SIG-M5 treated with dmso at 0.1 percent for 504 hours (cell line): Measurements from ENCODE around the gene SLC13A2.
A peak's percentile ranks its signal among the peaks of the same experiment; 100 is the strongest.

Source experiments
- DNase-seq: peaks from one replicate; lab custom pipeline; 2025; ENCODE audit not compliant: unreplicated experiment; lab: John Stamatoyannopoulos, UW

The SLC13A2 gene

DNA sequence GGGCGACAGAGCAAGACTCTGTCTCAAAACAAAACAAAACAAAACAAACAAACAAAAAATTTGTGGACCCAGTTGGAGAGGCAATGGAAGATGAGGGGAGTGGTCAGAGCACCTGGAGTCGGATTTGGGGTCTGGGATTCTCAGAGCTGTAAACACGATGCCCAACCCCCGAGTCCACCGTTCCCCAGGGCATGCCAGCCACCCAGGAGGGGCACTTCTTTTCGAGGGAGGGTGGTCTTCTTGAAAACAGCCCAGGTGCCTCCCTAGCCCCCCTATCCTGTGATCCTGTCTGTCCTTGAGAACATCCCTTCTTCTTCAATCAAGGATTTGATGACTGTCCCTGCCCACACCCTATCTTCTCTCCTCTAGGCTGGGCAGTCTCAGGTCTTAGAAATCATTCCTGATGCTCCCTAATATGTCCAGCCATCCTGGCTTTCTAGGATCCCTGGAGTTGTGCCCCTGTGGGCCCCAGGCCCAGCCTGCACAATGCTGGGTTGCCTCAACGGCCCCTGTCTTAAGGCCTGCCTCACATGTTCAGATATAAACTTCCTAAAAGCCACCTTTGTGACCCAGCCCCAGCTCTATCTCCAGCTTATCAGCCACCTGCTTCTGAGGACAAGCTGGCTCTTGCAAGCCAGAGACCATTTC, 3.1 kb upstream of the SLC13A2 start:
- DNase-seq = no peak

DNA sequence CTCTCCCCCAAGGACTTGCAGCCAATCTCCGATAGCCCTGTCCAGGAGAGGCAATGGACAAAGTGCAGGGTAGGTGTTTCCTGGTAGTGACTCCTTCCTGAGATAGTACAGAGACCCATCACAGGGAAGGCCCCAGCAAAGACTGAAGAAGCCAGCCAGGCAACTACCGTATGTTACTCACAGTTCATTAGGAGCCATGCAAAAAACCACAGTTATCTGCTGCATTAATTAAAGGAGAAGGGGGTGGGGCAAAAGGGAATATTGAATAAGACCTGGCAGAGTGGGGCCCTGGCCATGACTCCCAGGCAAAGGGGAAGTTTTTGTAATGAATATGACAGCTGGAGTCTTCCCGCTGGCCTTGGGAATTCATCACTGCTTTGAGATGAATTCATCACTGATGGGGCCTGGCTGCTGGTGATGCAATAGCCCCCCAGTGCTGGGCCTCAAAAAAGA, 2.5 kb upstream of the SLC13A2 start:
- no peak for DNase-seq

DNA sequence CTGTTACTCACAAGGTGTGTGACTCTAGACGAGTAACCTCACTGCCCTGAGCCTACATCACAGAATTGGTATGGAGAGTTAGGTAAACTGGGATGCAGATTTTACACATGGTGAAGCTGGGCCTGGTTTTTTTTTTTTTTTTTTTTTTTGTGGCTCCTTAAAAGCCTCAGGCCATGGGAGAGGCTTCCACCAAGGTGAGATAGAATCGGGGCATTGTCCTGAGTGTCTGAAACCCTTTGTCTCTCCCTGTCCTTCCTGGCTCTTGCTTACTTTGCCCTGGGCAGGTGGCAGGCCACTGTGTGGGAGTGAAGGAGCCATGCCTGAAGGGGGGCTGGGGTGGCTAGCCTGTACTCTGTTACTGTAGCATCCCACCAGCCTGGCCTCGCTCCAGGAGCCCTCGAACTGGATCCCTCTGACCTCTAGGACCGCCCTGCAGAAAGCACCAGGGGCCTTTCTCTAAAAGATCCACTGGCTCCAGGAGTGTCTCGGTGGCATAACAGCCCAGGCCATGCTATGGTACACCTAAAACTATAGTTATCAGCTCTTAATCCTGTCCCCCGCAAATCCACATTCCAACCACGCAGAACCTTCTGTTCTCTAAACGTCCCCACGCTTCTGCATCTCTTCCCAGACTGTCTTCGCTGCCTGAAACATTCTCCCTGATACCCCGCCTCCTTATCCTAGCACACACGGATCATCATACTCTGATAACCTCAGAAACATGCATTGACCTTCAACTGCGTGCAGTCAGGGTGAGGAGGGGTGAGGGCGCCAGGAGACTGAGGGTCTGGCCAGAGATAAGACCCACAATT, 1.7 kb upstream of the SLC13A2 start:
- DNase-seq = no peak

DNA sequence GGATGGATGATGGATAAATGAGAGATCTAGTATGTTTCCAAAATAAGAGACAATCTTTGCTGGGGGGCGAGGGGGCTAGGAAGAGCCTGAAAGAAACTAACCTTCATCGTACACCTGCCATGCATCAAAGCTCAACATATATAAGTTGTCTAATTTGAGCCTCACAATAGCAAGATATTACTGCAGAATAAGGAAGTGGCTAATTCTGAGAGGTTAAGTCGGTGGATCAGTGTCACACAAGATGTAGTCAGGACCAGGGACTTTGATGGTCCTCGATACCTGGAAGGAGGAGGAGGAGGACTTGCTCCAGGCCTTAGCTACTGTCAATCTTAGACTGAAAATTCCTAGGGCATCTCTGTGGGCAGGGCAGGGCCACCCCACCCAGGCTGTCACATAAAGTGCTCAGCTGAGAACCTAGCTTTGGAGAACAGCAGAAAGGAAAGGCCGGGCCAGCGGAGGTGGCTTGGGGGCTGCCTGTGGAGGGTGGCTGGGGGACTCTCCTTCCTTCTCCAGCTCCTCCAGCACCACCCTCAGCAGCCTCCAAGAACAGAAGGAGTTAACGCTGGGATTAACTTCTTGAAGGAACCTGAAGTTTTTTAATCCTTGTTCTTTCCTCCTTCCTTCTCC, 460 bp upstream of the SLC13A2 start:
- no peak for DNase-seq

DNA sequence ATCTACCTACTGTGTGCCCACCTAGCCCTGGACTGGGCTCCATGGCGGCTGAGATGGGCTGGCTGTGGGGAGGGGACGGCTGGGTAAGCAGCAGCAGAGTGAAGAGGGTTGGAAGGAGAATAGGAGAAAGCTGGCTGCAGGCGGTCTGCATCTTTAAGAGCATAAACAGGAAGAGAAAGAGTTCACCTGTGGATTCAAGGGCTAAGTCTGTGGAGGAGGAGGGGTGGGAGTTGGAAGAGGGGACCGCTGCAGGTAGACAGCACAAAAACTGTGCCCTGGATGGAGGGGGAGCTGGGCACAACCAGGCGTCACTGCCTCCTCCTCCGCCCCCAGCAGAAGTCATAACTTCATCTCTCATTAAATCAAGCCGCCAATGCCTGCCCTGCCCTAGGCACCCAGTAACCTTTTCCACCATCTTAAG, 677 bp downstream of the SLC13A2 start:
- DNase-seq = no peak

DNA sequence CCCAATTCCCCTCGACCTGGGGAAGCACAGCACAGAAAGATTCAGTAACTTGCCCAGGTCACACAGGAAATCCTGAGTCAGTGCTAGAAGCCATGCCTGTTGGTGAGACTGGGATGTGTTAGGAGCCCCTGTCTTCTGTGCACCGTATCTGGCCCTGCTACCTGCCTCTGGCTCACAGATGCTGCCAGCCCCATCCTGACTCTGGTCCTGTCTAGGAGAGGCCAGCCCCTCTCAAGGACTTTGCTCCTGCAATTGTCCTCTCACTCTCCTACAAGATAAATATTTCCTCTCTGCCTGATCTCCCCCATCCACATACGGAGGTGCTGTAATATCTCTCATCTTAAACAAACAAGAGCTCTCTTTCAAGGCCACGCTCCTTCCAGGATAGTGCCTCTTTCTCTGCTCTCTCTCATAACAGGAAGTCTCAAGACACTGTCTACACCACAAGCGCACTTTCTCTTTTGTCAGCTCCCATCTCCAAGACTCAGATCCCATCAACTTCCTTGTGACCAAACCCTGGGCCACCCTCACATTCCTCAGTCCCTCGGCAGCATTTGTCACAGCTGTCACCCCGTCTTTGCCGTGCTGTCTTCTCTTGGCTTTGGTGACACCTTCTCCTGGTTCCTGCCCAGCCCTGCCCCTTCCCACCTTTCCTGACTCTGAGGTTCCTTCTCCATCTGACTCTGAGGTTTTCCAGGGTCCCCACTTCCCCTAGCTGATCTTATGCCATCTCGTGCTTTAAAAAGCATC, 1.9 kb downstream of the SLC13A2 start:
- peak; percentile 52 for DNase-seq

DNA sequence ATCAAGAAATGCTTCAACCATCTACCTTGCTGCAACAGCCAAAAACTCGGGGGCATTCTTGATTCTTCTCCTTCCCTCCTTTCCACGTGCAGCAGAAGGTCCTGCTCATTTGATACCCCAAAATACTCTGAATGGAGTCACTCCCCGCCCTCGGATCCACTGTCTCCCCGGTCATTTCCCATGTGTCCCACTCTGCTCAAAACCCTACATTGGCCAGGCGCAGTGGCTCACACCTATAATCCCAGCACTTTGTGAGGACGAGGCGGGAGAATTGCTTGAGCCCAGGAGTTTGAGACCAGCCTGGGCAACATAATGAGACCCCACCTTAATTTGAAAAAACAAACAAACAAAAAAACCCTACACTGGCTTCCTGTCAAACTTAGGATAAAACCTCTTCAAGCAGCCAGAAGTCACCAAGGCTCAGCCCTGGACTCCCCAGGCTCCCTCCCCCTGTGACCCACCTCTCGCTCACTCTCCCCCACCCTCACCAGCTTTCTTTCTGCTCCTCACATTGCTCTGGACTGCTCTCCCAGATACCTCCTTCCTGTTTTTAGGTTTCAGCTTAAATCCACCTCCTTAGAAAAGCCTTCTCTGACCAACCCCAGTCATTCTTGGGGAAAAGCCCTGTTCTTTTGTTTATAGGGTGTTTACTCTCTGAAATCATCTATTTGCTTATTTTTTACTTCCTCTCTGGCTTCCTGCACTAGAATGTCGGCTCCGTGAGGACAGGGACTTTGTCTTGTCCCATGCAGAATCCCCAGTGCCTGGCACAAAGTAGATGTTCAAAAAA, 2.8 kb downstream of the SLC13A2 start:
- no peak for DNase-seq

DNA sequence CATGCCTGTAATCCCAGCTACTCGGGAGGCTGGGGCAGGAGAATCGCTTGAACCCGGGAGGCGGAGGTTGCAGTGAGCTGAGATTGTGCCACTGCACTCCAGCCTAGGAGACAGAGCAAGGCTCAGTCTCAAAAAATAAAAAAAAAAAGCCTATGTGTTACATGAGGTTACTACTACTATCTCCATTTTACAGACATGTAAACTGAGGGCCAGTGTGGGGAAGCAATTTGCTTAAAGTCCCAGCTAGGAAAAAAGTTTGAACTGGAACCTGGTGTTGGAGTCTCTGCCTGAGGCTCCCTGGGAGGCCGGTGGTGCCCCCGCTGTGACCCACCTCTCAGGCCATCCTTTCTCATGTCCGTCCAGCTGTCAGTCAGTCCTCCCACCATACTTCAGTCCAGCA, 4.5 kb downstream of the SLC13A2 start:
- DNase-seq = no peak

DNA sequence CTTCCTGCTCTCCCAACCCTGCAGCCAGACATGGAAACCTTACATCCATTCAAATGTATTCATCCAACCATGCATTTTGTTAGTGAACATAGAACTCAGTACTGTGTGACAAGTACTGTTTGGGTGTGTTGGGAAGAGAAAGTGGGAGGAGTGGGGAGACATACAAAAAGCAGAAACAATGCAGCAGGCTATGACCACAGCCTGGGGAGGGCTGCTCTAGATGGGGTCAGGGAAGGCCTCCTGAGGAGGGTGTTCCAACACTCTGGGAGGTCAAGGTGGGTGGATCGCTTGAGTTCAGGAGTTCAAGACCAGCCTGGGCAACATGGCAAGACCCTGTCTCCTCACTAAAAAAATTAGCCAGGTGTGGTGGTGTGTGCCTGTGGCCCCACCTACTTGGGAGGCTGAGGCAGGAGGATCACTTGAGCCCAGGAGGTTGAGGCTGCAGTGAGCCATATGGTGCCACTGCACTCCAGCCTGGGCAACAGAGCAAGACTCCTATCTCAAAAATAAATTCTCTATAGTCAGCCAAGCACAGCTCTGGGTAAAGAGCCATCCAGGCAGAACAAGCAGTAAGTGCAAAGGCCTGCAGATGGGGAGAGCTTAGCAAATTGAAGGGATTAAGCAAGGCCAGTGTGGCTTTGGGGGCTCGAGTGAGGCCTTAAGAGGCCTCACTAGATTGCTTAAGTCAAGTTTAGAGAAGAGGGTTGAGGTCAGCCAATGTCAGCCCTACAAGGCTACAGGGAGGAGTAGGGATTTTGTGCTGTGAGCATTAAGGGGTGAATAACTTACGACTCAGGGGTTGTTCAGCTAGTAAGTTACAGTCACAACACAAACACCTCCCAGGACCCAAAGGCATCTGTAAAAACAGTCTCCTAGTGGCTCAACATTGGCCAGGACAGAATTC, 5.5 kb downstream of the SLC13A2 start:
- peak; percentile 66 for DNase-seq

DNA sequence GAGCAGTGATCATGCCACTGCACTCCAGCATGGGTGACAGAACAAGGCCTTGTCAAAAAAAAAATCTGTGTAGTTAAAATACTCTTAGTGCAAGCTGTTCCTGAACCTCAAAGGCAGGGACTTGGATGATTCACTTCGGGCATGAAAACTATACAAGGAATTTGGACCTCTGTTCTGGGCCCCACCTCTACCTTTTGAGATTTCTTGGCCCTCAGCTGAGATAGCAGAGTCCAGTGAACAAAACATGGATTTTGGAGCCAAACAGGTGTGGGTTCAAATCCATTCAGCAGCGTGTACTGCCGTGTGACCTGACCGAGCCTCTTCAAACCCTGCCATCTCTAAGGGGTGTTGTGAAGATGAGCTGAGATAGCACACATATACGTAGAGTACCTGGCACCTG, 6.8 kb downstream of the SLC13A2 start:
- DNase-seq = no peak

DNA sequence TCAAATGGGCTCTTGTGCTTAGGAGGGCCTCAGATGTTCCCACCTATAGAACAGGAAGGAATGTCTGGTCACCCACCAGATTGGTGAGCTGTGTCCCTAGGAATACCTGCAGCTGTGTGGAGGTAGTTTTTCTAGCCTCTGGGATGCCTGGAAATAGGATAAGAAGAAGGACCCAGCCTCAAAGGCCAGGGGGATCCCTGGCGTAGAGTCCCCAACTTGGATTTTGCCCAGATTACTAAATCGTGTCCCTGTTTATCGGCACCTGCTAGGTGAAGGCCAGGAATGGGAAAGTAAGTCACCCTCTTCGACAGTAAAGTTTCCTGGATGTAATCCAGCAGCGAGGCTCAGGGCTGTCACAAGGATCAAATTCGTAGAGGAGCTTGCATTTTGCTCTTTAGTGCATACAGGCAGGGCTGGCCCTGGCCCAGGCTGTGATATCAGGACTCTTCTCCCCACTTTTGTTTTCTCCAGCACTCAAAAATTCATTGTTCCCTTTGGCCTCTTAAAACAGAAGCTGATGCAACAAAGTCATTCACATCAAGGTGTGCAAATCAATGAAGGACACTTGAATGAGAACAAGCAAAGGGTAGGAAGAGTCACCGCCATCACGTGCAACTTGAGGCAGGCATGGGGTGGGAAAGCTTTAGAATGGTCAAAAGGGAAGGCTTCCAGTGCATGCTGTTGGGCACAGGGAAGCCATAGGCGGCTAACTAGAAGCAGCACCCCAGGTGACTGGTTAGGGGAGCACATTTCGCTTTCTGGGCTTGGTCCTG, 7.5 kb downstream of the SLC13A2 start:
- DNase-seq = no peak

DNA sequence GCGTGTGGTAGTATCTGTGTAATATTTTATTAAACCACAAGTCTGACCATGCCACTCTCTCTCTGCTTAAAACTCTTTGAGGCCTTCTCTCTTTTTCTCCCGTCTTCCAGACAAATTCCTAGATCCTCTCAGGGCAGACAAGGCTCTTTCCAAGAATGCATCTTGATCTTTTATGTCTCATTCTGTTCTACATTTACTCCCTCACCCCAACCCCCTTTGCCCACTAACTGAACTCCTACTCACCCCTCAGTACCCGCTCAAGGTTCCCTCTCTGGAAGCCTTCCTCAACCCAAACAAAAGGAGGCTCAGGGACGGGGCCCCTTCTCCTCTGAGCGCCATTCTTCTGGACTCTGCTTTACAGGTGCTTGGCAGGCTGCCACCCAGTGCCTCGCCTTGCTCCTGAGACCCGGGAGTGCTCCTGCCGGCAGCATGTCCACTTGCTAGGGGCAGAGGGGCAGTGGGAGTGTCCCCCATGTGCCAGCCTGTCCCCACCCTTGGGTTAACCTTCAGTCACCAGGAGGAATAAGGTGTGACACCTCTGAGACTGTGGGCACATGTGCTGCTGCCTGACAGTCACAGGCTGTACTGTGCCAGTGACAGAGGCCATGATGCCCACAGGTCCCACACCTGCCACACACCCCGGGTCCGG, 9.2 kb downstream of the SLC13A2 start:
- DNase-seq = no peak

DNA sequence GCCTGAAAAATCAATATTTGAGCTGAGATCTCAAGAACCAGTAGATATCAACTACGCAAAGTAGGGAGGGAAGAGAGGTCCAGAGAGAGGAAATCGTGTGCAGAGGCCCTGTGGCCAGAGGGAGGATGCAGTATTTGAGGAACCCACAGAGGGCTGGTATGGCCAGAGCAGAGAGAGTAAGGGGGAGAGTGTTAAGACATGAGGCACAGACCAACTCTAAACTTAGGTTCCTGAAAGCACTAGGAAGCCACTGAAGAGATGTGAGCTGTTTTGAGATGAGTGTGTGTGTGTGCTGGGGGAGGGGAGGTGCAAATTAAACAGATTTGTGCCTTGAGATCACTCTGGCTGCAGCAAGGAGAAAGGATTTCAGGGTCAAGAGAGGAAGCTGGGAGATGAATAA, 10.9 kb downstream of the SLC13A2 start:
- no peak for DNase-seq

DNA sequence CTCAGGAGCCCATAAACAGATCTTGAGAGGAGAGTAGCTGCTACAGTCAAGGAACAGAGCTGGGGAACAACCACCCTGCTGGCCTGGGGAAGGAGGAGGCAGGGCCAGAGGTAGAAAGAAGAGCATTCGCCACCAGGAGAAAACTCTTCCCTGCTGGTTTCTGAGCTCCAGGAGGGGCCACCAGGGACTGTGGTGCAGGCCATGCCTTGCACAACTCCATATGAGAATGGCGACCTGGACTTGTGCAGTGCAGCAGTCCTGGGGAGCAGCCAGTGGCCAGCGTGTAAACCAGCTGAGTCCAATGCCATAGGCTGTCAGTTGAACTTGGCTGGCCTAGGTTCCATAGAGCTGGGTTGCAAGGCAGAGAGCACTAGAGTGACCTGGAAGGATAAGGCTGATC, 11.6 kb downstream of the SLC13A2 start:
- DNase-seq = no peak

DNA sequence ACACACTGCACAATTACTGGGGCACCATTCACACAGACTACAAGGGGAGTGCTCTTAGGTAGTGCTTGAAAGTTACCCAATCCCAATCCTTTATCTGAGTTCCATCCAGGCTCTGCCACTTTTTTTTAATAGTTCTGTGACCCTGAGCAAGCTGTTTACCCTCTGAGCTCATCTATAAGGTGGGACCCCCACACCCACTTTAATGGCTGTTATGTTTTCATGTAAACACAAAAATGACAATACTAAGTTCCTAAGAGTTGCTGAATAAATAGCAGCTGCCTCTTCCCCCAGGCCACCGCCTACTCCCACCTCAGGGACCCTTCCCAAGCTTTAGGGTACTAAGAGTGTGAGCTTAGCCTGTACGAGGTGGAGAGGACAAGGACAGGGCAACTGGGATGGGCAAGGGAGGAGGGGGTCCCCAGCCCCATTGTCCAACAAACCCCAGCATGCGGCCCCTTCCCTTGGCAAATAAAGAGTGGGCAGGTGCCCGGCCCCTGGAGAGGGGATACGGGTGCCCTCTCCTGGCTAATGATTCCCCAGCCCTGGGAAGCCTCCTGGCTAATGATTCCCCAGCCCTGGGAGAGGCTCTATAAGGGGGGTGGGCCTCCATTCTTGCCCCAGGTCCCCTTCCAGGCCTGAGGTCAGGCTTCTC, 14.6 kb downstream of the SLC13A2 start:
- DNase-seq = no peak

DNA sequence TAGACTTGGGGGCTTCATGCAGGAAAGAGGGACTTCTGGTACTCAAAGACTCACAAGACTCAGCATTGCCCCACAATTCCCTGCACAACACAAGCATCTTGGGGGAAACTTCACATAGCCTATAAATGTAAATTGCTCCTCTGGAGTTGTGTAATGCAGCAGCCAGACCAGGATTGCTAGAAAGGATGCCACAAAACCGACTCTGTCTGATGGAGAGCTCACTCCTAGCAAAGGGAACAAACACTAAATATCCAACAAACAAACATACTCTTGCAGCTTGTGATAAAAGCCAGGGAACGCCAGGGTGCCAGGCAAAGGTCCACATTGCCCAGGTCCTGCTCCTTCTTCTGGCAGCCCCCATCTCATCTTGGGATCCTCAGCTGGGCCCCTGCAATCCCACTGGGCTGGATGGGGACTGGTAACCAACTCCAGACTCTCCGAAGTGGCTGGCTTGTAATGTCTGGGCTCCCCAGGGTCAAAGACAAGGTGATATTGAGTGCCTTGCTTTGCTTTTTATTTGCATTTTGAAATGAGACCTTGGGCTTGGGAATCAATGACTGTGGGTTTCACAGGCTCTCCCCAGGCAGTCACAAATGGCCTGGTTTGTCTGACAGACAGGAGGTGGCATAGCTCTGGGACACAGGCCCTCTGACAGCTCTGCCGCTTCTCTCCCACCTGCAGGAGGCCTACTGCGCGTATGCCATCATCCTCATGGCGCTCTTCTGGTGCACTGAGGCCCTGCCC, 15.3 kb downstream of the SLC13A2 start:
- DNase-seq = no peak

DNA sequence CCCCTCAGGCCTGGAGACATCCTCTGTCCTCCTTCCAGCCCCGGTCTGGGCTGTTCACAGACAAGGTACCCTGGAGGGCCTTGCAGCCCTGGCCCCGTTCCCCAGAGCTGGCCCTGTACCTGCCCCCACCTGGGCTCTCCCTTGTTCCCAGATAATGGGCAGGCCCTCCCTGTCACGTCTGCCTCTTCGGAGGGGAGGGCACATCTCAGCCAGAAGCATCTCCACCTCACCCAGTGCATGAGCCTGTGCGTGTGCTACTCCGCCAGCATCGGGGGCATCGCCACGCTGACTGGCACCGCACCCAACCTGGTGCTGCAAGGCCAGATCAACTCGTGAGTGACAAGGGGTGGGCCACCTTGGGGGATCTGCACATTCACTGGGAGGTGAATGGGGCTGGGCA, 17.8 kb downstream of the SLC13A2 start:
- DNase-seq = no peak
